Nephron (organoid): ENCODE measurements around the gene CTCF.

ENCODE experiments used
- H3K27ac Mint-ChIP-seq, 3 experiments: 2 replicates each; pipeline ENCODE4 v1.8.0; 2020; ENCODE audit warnings: mixed read lengths in 3 of 3, mild to moderate bottlenecking in 2 of 3, moderate library complexity in 1 of 3
- H3K27me3 Mint-ChIP-seq: 2 replicates; pipeline ENCODE4 v1.8.0; 2021; ENCODE audit warnings: low read depth, mild to moderate bottlenecking, moderate library complexity, mixed read lengths
- H3K36me3 Mint-ChIP-seq: 2 replicates; pipeline ENCODE4 v1.8.0; 2020; ENCODE audit warnings: low read depth, mixed read lengths
- H3K4me1 Mint-ChIP-seq: 2 replicates; pipeline ENCODE4 v1.8.0; 2020; ENCODE audit warnings: mixed read lengths
- H3K4me3 Mint-ChIP-seq, 3 experiments: 2 replicates each; pipeline ENCODE4 v1.8.0; 2020; ENCODE audit warnings: mild to moderate bottlenecking in 3 of 3, mixed read lengths in 3 of 3, moderate library complexity in 2 of 3
- H3K9me3 Mint-ChIP-seq: 2 replicates; pipeline ENCODE4 v1.8.0; 2020; ENCODE audit warnings: mixed read lengths
- TF ChIP-seq, protein P1 (sequence below), 3 experiments: fragments of 200-600 bp; sonication (generic); IDR thresholded peaks; one replicate each; pipeline ENCODE4 v1.5.0; 2021; ENCODE audit warnings: antibody characterized with exemption in 3 of 3; ENCODE audit not compliant: unreplicated experiment in 3 of 3

Gene CTCF

DNA sequence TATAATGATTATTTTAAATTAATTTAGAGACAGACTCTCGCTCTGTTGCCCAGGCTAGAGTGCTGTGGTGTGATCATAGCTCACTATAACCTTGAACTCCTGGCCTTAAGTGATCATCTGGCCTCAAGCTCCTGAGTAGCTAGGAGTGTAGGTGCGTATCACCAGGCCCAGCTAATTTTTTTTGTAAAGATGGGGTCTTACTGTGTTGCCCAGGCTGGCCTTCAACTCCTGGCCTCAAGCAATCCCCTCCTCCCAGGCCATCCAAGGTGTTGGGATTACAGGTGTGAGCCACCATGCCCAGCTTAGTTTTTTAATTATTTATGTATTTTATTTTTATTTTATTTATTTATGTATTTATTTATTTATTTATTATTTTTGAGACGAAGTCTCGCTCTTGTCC lies 17.9 kb downstream of the CTCF start:
- Mint-ChIP-seq H3K36me3 (peaks cover 46% of the 10 kb centered on the region), H3K4me3 (no peak overlapping the region), H3K4me1 (no peaks in the 10 kb centered on the region), H3K27me3 (peaks cover 3% of the 10 kb centered on the region), H3K9me3 (no peaks in the 10 kb centered on the region), H3K27ac (no peak overlapping the region)
- TF ChIP-seq, protein P1, sequence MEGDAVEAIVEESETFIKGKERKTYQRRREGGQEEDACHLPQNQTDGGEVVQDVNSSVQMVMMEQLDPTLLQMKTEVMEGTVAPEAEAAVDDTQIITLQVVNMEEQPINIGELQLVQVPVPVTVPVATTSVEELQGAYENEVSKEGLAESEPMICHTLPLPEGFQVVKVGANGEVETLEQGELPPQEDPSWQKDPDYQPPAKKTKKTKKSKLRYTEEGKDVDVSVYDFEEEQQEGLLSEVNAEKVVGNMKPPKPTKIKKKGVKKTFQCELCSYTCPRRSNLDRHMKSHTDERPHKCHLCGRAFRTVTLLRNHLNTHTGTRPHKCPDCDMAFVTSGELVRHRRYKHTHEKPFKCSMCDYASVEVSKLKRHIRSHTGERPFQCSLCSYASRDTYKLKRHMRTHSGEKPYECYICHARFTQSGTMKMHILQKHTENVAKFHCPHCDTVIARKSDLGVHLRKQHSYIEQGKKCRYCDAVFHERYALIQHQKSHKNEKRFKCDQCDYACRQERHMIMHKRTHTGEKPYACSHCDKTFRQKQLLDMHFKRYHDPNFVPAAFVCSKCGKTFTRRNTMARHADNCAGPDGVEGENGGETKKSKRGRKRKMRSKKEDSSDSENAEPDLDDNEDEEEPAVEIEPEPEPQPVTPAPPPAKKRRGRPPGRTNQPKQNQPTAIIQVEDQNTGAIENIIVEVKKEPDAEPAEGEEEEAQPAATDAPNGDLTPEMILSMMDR (IDR thresholded peaks at IDR 0.05; ENCODE audit: unreplicated experiment in 3 of 3): no peak

DNA sequence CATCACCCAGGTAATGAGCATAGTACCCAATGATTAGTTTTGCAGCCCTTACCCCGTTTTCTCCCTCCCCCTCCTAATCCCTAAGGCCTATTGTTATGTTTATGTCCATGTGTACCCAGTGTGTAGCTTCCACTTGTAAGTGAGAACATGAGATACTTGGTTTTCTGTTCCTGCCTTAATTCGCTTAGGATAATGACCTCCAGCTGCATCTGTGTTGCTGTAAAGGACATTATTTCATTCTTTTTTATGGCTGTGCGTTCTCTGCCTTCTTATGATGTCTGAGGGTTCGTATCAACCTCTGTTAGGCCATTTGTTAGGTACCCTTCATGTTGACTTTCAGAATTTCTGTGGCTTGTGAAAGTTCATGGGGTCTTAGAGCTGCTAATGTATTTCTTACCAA lies 31.0 kb downstream of the CTCF start:
- Mint-ChIP-seq H3K4me1 (peaks cover 16% of the 10 kb centered on the region), H3K27me3 (no peaks in the 10 kb centered on the region), H3K9me3 (no peaks in the 10 kb centered on the region), H3K4me3 (no peak overlapping the region), H3K27ac (peak overlapping the region in 1 of 3 experiments; percentile 30), H3K36me3 (peaks cover 19% of the 10 kb centered on the region)
- TF ChIP-seq, protein P1 (IDR thresholded peaks at IDR 0.05; ENCODE audit: unreplicated experiment in 3 of 3): no peak

DNA sequence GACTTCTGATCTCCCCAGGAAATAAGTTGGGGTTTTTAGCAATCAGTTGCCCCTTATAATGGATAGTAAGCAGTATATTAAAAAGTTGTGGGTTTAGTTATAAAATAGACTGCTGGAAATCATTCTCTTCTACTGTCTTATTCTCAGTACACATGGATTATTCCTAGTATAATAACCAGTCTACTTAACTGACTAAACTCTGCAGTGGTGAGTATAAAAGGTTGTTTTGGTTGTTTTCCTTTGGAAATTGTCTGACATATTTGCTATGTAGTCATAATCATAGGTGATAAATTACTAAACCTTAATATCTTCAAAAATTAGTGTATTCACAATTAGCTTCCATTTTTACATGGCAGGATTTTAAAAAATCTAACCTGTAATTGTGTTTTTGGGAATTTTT lies 31.4 kb downstream of the CTCF start:
- Mint-ChIP-seq H3K27me3 (no peaks in the 10 kb centered on the region), H3K36me3 (peaks cover 17% of the 10 kb centered on the region)
- TF ChIP-seq, protein P1 (IDR thresholded peaks at IDR 0.05; ENCODE audit: unreplicated experiment in 3 of 3): no peak

DNA sequence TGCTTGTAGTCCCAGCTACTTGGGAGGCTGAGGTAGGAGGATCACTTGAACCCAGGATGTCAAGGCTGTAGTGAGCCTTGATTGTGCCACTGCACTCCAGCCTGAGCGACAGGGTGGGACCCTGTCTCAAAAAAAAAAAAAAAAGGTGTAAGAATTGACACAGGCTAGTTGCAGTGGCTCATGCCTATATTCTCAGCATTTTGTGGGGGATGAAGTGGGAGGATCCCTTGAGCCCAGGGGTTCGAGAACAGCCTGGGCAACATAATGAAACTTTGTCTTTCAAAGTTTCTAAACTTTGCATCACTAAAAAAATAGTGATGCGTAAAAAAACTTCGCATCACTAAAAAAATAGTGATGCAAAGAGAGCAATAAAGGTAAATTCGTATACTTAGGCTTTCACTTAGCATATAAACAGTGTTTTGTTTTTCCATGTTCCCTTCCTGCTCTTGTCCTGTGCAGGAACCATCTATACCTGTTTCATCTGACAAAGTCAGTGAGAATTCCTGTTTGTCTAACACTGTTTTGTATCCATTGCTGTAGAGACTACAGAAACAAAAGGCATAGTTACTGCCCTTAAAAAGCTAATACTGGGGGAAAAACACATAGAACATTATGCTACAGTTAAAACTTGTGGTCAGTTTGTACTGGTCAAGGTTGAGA lies 32.1 kb downstream of the CTCF start:
- TF ChIP-seq, protein P1 (IDR thresholded peaks at IDR 0.05; ENCODE audit: unreplicated experiment in 3 of 3): no peak
- Mint-ChIP-seq H3K9me3 (no peaks in the 10 kb centered on the region), H3K27ac (peak overlapping the region in 1 of 3 experiments; percentile 30), H3K4me1 (peaks cover 21% of the 10 kb centered on the region), H3K27me3 (no peaks in the 10 kb centered on the region), H3K4me3 (no peak overlapping the region), H3K36me3 (peaks cover 15% of the 10 kb centered on the region)

More for the DNA sequence above, 31.4 kb downstream of the CTCF start:
- Mint-ChIP-seq H3K27ac (peak overlapping the region in 1 of 3 experiments; percentile 30), H3K4me1 (peaks cover 18% of the 10 kb centered on the region), H3K4me3 (no peak overlapping the region), H3K9me3 (no peaks in the 10 kb centered on the region)

DNA sequence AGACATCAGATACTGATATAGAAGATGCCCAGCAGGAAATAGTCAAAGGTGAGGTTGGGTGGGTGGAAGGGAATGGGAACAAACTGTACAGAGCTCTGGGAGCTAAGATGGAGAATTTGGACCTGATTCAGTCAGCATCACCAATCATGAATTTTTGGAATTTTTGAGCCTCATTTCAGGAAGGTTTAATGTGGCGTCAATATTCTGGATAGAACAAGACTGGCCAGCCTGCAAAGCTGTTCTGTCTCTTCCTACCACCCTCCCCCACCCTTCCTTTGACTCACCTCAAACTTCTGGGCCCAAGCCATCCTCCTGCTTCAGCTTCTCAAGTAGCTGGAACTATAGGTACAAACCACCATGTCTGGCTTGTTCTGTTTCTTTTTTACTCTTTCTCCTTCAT lies 32.6 kb downstream of the CTCF start:
- no peaks in the 10 kb centered on the region for H3K9me3 Mint-ChIP-seq
- H3K27ac Mint-ChIP-seq: peak overlapping the region in 1 of 3 experiments; percentile 30
- TF ChIP-seq, protein P1 (IDR thresholded peaks at IDR 0.05; ENCODE audit: unreplicated experiment in 3 of 3): no peak
- no peak overlapping the region for H3K4me3 Mint-ChIP-seq
- no peaks in the 10 kb centered on the region for H3K27me3 Mint-ChIP-seq
- peaks cover 11% of the 10 kb centered on the region for H3K36me3 Mint-ChIP-seq
- peaks cover 21% of the 10 kb centered on the region for H3K4me1 Mint-ChIP-seq

DNA sequence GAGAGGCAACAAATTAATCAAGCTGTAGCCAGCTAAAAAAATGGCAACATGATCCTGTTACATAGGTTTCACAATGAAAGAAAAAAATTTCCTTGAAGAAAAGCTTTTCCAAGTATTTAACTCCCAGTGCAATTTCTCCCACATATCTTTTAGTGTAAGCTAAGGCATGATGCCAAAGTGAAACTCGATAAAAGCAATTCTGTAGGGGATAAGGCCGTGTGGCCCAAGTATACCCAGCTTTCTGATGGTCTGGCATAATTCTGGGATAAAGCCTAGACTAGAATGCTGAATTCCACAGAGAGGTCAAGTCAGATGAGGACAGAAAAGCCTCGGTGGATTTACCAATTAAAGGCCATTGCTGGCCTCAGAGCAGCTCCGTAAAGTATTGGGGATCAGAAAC lies 36.2 kb downstream of the CTCF start:
- Mint-ChIP-seq H3K4me1 (peaks cover 24% of the 10 kb centered on the region), H3K27ac (peak overlapping the region in 1 of 3 experiments; percentile 11), H3K36me3 (peaks cover 6% of the 10 kb centered on the region), H3K9me3 (no peaks in the 10 kb centered on the region), H3K27me3 (no peaks in the 10 kb centered on the region), H3K4me3 (no peak overlapping the region)
- TF ChIP-seq, protein P1 (IDR thresholded peaks at IDR 0.05; ENCODE audit: unreplicated experiment in 3 of 3): no peak
